Measurements from ENCODE around the gene FPR2.
"Not testable (repeated sequence)": the region's sequence is repeated elsewhere in the genome, so short reads cannot be mapped to it uniquely, and the experiment has no call there.

The FPR2 gene

GRCh38 chr19:51755571-51755970 lies 5.4 kb upstream of the FPR2 start:
- H3K4me1 Mint-ChIP-seq (ENCODE audit: low read depth): no peaks in the 10 kb centered on the region
- H3K27ac Mint-ChIP-seq: no peak overlapping the region
- H3K27me3 Mint-ChIP-seq: peaks cover 7% of the 10 kb centered on the region
- no peak overlapping the region for H3K4me3 Mint-ChIP-seq
- H3K9me3 Mint-ChIP-seq (ENCODE audit: low read depth): peaks cover 3% of the 10 kb centered on the region
- peaks cover 2% of the 10 kb centered on the region for H3K36me3 Mint-ChIP-seq

- H3K27ac Mint-ChIP-seq: no peak overlapping the region
- peaks cover 31% of the 10 kb centered on the region for H3K27me3 Mint-ChIP-seq
- peaks cover 7% of the 10 kb centered on the region for H3K9me3 Mint-ChIP-seq (ENCODE audit: low read depth)
- H3K4me3 Mint-ChIP-seq: no peak overlapping the region
- H3K36me3 Mint-ChIP-seq: peaks cover 2% of the 10 kb centered on the region
- H3K4me1 Mint-ChIP-seq (ENCODE audit: low read depth): peaks cover 4% of the 10 kb centered on the region
Measured at GRCh38 chr19:51761696-51762095, 716 bp downstream of the FPR2 start.

- H3K4me1 Mint-ChIP-seq (ENCODE audit: low read depth): peaks cover 4% of the 10 kb centered on the region
- no peak overlapping the region for H3K27ac Mint-ChIP-seq
- no peaks in the 10 kb centered on the region for H3K36me3 Mint-ChIP-seq
Measured at GRCh38 chr19:51765086-51765485, 4.1 kb downstream of the FPR2 start.

GRCh38 chr19:51766461-51766860 lies 5.5 kb downstream of the FPR2 start:
- Mint-ChIP-seq H3K36me3 (no peaks in the 10 kb centered on the region), H3K9me3 (ENCODE audit: low read depth) (peaks cover 4% of the 10 kb centered on the region), H3K4me3 (no peak overlapping the region), H3K27ac (no peak overlapping the region), H3K4me1 (ENCODE audit: low read depth) (peaks cover 4% of the 10 kb centered on the region), H3K27me3 (peaks cover 35% of the 10 kb centered on the region)

More at GRCh38 chr19:51765086-51765485, 4.1 kb downstream of the FPR2 start:
- Mint-ChIP-seq H3K4me3 (no peak overlapping the region), H3K9me3 (ENCODE audit: low read depth) (peaks cover 4% of the 10 kb centered on the region), H3K27me3 (peaks cover 32% of the 10 kb centered on the region)

- Mint-ChIP-seq H3K36me3 (no peaks in the 10 kb centered on the region), H3K4me1 (ENCODE audit: low read depth) (no peaks in the 10 kb centered on the region), H3K27ac (no peak overlapping the region), H3K4me3 (no peak overlapping the region), H3K27me3 (peaks cover 30% of the 10 kb centered on the region), H3K9me3 (ENCODE audit: low read depth) (no peaks in the 10 kb centered on the region)
Measured at GRCh38 chr19:51771376-51772130, 10.6 kb downstream of the FPR2 start.

GRCh38 chr19:51772977-51773376 lies 12.0 kb downstream of the FPR2 start:
- H3K27me3 Mint-ChIP-seq: peaks cover 38% of the 10 kb centered on the region
- no peaks in the 10 kb centered on the region for H3K9me3 Mint-ChIP-seq (ENCODE audit: low read depth)
- no peak overlapping the region for H3K27ac Mint-ChIP-seq
- H3K36me3 Mint-ChIP-seq: no peaks in the 10 kb centered on the region
- no peaks in the 10 kb centered on the region for H3K4me1 Mint-ChIP-seq (ENCODE audit: low read depth)
- H3K4me3 Mint-ChIP-seq: no peak overlapping the region

- not testable (repeated sequence) for H3K9me3 Mint-ChIP-seq (ENCODE audit: low read depth); H3K36me3 Mint-ChIP-seq; H3K27ac Mint-ChIP-seq; H3K4me3 Mint-ChIP-seq; H3K4me1 Mint-ChIP-seq (ENCODE audit: low read depth)
- H3K27me3 Mint-ChIP-seq: peaks cover 43% of the 10 kb centered on the region
Measured at GRCh38 chr19:51776561-51776960, 15.6 kb downstream of the FPR2 start.

GRCh38 chr19:51777570-51778462 lies 16.8 kb downstream of the FPR2 start:
- no peaks in the 10 kb centered on the region for H3K4me1 Mint-ChIP-seq (ENCODE audit: low read depth)
- H3K9me3 Mint-ChIP-seq (ENCODE audit: low read depth): no peaks in the 10 kb centered on the region
- H3K27ac Mint-ChIP-seq: no peak overlapping the region
- no peaks in the 10 kb centered on the region for H3K36me3 Mint-ChIP-seq
- H3K4me3 Mint-ChIP-seq: no peak overlapping the region
- peaks cover 45% of the 10 kb centered on the region for H3K27me3 Mint-ChIP-seq

GRCh38 chr19:51779181-51779580 lies 18.2 kb downstream of the FPR2 start:
- Mint-ChIP-seq H3K27ac (no peak overlapping the region), H3K36me3 (no peaks in the 10 kb centered on the region), H3K9me3 (ENCODE audit: low read depth) (no peaks in the 10 kb centered on the region), H3K4me3 (no peak overlapping the region), H3K4me1 (ENCODE audit: low read depth) (no peaks in the 10 kb centered on the region), H3K27me3 (peaks cover 41% of the 10 kb centered on the region)

- Mint-ChIP-seq H3K27me3 (peaks cover 41% of the 10 kb centered on the region), H3K27ac (no peak overlapping the region), H3K4me3 (no peak overlapping the region), H3K4me1 (ENCODE audit: low read depth) (no peaks in the 10 kb centered on the region), H3K36me3 (no peaks in the 10 kb centered on the region), H3K9me3 (ENCODE audit: low read depth) (no peaks in the 10 kb centered on the region)
Measured at GRCh38 chr19:51779703-51780102, 18.7 kb downstream of the FPR2 start.

- Mint-ChIP-seq H3K4me1 (ENCODE audit: low read depth) (no peaks in the 10 kb centered on the region), H3K27me3 (peaks cover 36% of the 10 kb centered on the region), H3K27ac (no peak overlapping the region)
Measured at GRCh38 chr19:51780270-51780669, 19.3 kb downstream of the FPR2 start.

GRCh38 chr19:51781999-51782398 lies 21.0 kb downstream of the FPR2 start:
- H3K4me3 Mint-ChIP-seq: no peak overlapping the region
- peaks cover 1% of the 10 kb centered on the region for H3K4me1 Mint-ChIP-seq (ENCODE audit: low read depth)
- no peak overlapping the region for H3K27ac Mint-ChIP-seq
- H3K27me3 Mint-ChIP-seq: peaks cover 25% of the 10 kb centered on the region
- H3K9me3 Mint-ChIP-seq (ENCODE audit: low read depth): no peaks in the 10 kb centered on the region
- no peaks in the 10 kb centered on the region for H3K36me3 Mint-ChIP-seq

More at GRCh38 chr19:51780270-51780669, 19.3 kb downstream of the FPR2 start:
- H3K9me3 Mint-ChIP-seq (ENCODE audit: low read depth): no peaks in the 10 kb centered on the region
- H3K4me3 Mint-ChIP-seq: no peak overlapping the region
- no peaks in the 10 kb centered on the region for H3K36me3 Mint-ChIP-seq

GRCh38 chr19:51783372-51783771 lies 22.4 kb downstream of the FPR2 start:
- no peak overlapping the region for H3K4me3 Mint-ChIP-seq
- peaks cover 1% of the 10 kb centered on the region for H3K4me1 Mint-ChIP-seq (ENCODE audit: low read depth)
- no peaks in the 10 kb centered on the region for H3K36me3 Mint-ChIP-seq
- H3K27ac Mint-ChIP-seq: no peak overlapping the region
- H3K27me3 Mint-ChIP-seq: peaks cover 20% of the 10 kb centered on the region
- no peaks in the 10 kb centered on the region for H3K9me3 Mint-ChIP-seq (ENCODE audit: low read depth)

GRCh38 chr19:51784109-51784785 lies 23.3 kb downstream of the FPR2 start:
- H3K4me1 Mint-ChIP-seq (ENCODE audit: low read depth): peaks cover 1% of the 10 kb centered on the region
- peaks cover 18% of the 10 kb centered on the region for H3K27me3 Mint-ChIP-seq
- H3K9me3 Mint-ChIP-seq (ENCODE audit: low read depth): no peaks in the 10 kb centered on the region
- H3K27ac Mint-ChIP-seq: no peak overlapping the region
- H3K36me3 Mint-ChIP-seq: no peaks in the 10 kb centered on the region
- H3K4me3 Mint-ChIP-seq: no peak overlapping the region
